Measurements from ENCODE around the gene SH2D2A.

Gene SH2D2A

GRCh38 chr1:156797212-156797871, 19.3 kb downstream of the SH2D2A start:
- peaks cover 97% of the 10 kb centered on the region for H3K36me3 ChIP-seq (ENCODE audit: insufficient read depth, low read length)
- 34% methylated on average over 4 of the region's 4 CpGs for WGBS
- no peak overlapping the region for H3K27ac ChIP-seq (ENCODE audit: low read depth, low read length)
- H3K27me3 ChIP-seq (ENCODE audit: insufficient read depth, low read length), result no peaks in the 10 kb centered on the region
- no peaks in the 10 kb centered on the region for H3K4me1 ChIP-seq (ENCODE audit: insufficient read depth, low read length)
- H3K9me3 ChIP-seq (ENCODE audit: insufficient read depth, low read depth, low read length), result no peaks in the 10 kb centered on the region
- H3K9ac ChIP-seq (ENCODE audit: low read depth, low read length), result no peak overlapping the region
- H3K4me3 ChIP-seq (ENCODE audit: low read length), result no peak overlapping the region

GRCh38 chr1:156796340-156797097, 20.1 kb downstream of the SH2D2A start:
- Histone ChIP-seq H3K4me1 (ENCODE audit: insufficient read depth, low read length) (no peaks in the 10 kb centered on the region), H3K36me3 (ENCODE audit: insufficient read depth, low read length) (peaks cover 98% of the 10 kb centered on the region), H3K27ac (ENCODE audit: low read depth, low read length) (no peak overlapping the region), H3K27me3 (ENCODE audit: insufficient read depth, low read length) (no peaks in the 10 kb centered on the region), H3K4me3 (ENCODE audit: low read length) (no peak overlapping the region), H3K9me3 (ENCODE audit: insufficient read depth, low read depth, low read length) (no peaks in the 10 kb centered on the region), H3K9ac (ENCODE audit: low read depth, low read length) (no peak overlapping the region)
- 91% methylated on average over 8 of the region's 8 CpGs for WGBS

GRCh38 chr1:156795787-156796186, 20.9 kb downstream of the SH2D2A start:
- WGBS, result 78% methylated on average over 7 of the region's 7 CpGs
- Histone ChIP-seq H3K27me3 (ENCODE audit: insufficient read depth, low read length) (no peaks in the 10 kb centered on the region), H3K27ac (ENCODE audit: low read depth, low read length) (no peak overlapping the region)

GRCh38 chr1:156795374-156795733, 21.3 kb downstream of the SH2D2A start:
- 94% methylated on average over 5 of the region's 5 CpGs for WGBS
- Histone ChIP-seq H3K9ac (ENCODE audit: low read depth, low read length) (no peak overlapping the region), H3K27me3 (ENCODE audit: insufficient read depth, low read length) (no peaks in the 10 kb centered on the region), H3K27ac (ENCODE audit: low read depth, low read length) (no peak overlapping the region), H3K4me1 (ENCODE audit: insufficient read depth, low read length) (no peaks in the 10 kb centered on the region), H3K36me3 (ENCODE audit: insufficient read depth, low read length) (peaks cover 98% of the 10 kb centered on the region), H3K9me3 (ENCODE audit: insufficient read depth, low read depth, low read length) (no peaks in the 10 kb centered on the region), H3K4me3 (ENCODE audit: low read length) (no peak overlapping the region)

More at GRCh38 chr1:156795787-156796186, 20.9 kb downstream of the SH2D2A start:
- H3K4me3 ChIP-seq (ENCODE audit: low read length), result no peak overlapping the region
- H3K9ac ChIP-seq (ENCODE audit: low read depth, low read length), result no peak overlapping the region
- no peaks in the 10 kb centered on the region for H3K9me3 ChIP-seq (ENCODE audit: insufficient read depth, low read depth, low read length)
- H3K36me3 ChIP-seq (ENCODE audit: insufficient read depth, low read length), result peaks cover 98% of the 10 kb centered on the region
- no peaks in the 10 kb centered on the region for H3K4me1 ChIP-seq (ENCODE audit: insufficient read depth, low read length)

GRCh38 chr1:156794506-156795373, 21.9 kb downstream of the SH2D2A start:
- Histone ChIP-seq H3K27me3 (ENCODE audit: insufficient read depth, low read length) (no peaks in the 10 kb centered on the region), H3K27ac (ENCODE audit: low read depth, low read length) (no peak overlapping the region), H3K4me1 (ENCODE audit: insufficient read depth, low read length) (no peaks in the 10 kb centered on the region), H3K9ac (ENCODE audit: low read depth, low read length) (no peak overlapping the region), H3K4me3 (ENCODE audit: low read length) (no peak overlapping the region), H3K36me3 (ENCODE audit: insufficient read depth, low read length) (peaks cover 95% of the 10 kb centered on the region), H3K9me3 (ENCODE audit: insufficient read depth, low read depth, low read length) (no peaks in the 10 kb centered on the region)
- WGBS, result 74% methylated on average over 7 of the region's 7 CpGs

GRCh38 chr1:156789621-156790318, 26.9 kb downstream of the SH2D2A start:
- Histone ChIP-seq H3K27ac (ENCODE audit: low read depth, low read length) (no peak overlapping the region), H3K9ac (ENCODE audit: low read depth, low read length) (no peak overlapping the region), H3K9me3 (ENCODE audit: insufficient read depth, low read depth, low read length) (no peaks in the 10 kb centered on the region), H3K4me1 (ENCODE audit: insufficient read depth, low read length) (no peaks in the 10 kb centered on the region), H3K4me3 (ENCODE audit: low read length) (no peak overlapping the region), H3K36me3 (ENCODE audit: insufficient read depth, low read length) (peaks cover 87% of the 10 kb centered on the region), H3K27me3 (ENCODE audit: insufficient read depth, low read length) (no peaks in the 10 kb centered on the region)
- 98% methylated on average over 4 of the region's 4 CpGs for WGBS

- no peaks in the 10 kb centered on the region for H3K9me3 ChIP-seq (ENCODE audit: insufficient read depth, low read depth, low read length)
- H3K27ac ChIP-seq (ENCODE audit: low read depth, low read length), result no peak overlapping the region
- H3K36me3 ChIP-seq (ENCODE audit: insufficient read depth, low read length), result peaks cover 84% of the 10 kb centered on the region
- H3K4me3 ChIP-seq (ENCODE audit: low read length), result no peak overlapping the region
- no peaks in the 10 kb centered on the region for H3K27me3 ChIP-seq (ENCODE audit: insufficient read depth, low read length)
- no peak overlapping the region for H3K9ac ChIP-seq (ENCODE audit: low read depth, low read length)
- H3K4me1 ChIP-seq (ENCODE audit: insufficient read depth, low read length), result no peaks in the 10 kb centered on the region
- 91% methylated on average over 2 of the region's 2 CpGs for WGBS
Observed at GRCh38 chr1:156788136-156788535, 28.5 kb downstream of the SH2D2A start.

GRCh38 chr1:156786640-156787039, 30.0 kb downstream of the SH2D2A start:
- Histone ChIP-seq H3K36me3 (ENCODE audit: insufficient read depth, low read length) (peaks cover 83% of the 10 kb centered on the region), H3K9ac (ENCODE audit: low read depth, low read length) (no peak overlapping the region), H3K4me3 (ENCODE audit: low read length) (no peak overlapping the region), H3K9me3 (ENCODE audit: insufficient read depth, low read depth, low read length) (no peaks in the 10 kb centered on the region), H3K27me3 (ENCODE audit: insufficient read depth, low read length) (no peaks in the 10 kb centered on the region), H3K27ac (ENCODE audit: low read depth, low read length) (no peak overlapping the region), H3K4me1 (ENCODE audit: insufficient read depth, low read length) (no peaks in the 10 kb centered on the region)
- 96% methylated on average over 10 of the region's 10 CpGs for WGBS

GRCh38 chr1:156785458-156785857, 31.2 kb downstream of the SH2D2A start:
- Histone ChIP-seq H3K36me3 (ENCODE audit: insufficient read depth, low read length) (peaks cover 78% of the 10 kb centered on the region), H3K27ac (ENCODE audit: low read depth, low read length) (no peak overlapping the region), H3K9me3 (ENCODE audit: insufficient read depth, low read depth, low read length) (no peaks in the 10 kb centered on the region), H3K4me1 (ENCODE audit: insufficient read depth, low read length) (no peaks in the 10 kb centered on the region), H3K27me3 (ENCODE audit: insufficient read depth, low read length) (no peaks in the 10 kb centered on the region), H3K9ac (ENCODE audit: low read depth, low read length) (no peak overlapping the region), H3K4me3 (ENCODE audit: low read length) (no peak overlapping the region)
- WGBS, result 98% methylated on average over 6 of the region's 6 CpGs

- no peaks in the 10 kb centered on the region for H3K4me1 ChIP-seq (ENCODE audit: insufficient read depth, low read length)
- no peak overlapping the region for H3K4me3 ChIP-seq (ENCODE audit: low read length)
- peaks cover 48% of the 10 kb centered on the region for H3K36me3 ChIP-seq (ENCODE audit: insufficient read depth, low read length)
- no peaks in the 10 kb centered on the region for H3K27me3 ChIP-seq (ENCODE audit: insufficient read depth, low read length)
- no peak overlapping the region for H3K9ac ChIP-seq (ENCODE audit: low read depth, low read length)
- no peaks in the 10 kb centered on the region for H3K9me3 ChIP-seq (ENCODE audit: insufficient read depth, low read depth, low read length)
- no peak overlapping the region for H3K27ac ChIP-seq (ENCODE audit: low read depth, low read length)
Observed at GRCh38 chr1:156781585-156782186, 35.0 kb downstream of the SH2D2A start.
